ENCODE results near the gene PLA2G6. TPM values are rescaled to one million over a fixed set of nuclear protein-coding genes. Genes with fewer than 3 reads are reported as not detected.
"Not testable (repeated sequence)": the region's sequence is repeated elsewhere in the genome, so short reads cannot be mapped to it uniquely, and the experiment has no call there.

Gene PLA2G6
- total and polyA plus RNA-seq, 2 experiments from 2014 or later: 5.5 to 6.5 TPM

GRCh38 chr22:38125038-38125610 is 56.5 kb downstream of the PLA2G6 start:
- Histone ChIP-seq H3K4me1 (ENCODE audit: insufficient read depth) (no peaks in the 10 kb centered on the region), H3K9me2 (ENCODE audit: insufficient read depth) (no peaks in the 10 kb centered on the region), H2AFZ (no peak overlapping the region), H3K79me2 (ENCODE audit: insufficient read depth) (no peaks in the 10 kb centered on the region), H3K27me3 (replicated peaks; ENCODE audit: insufficient read depth) (no peaks in the 10 kb centered on the region), H3K4me3 (no peak overlapping the region), H3K4me2 (ENCODE audit: unreplicated experiment) (no peak overlapping the region), H3K36me3 (ENCODE audit: low read depth) (no peaks in the 10 kb centered on the region), H3K9ac (no peak overlapping the region), H3K27ac (no peak overlapping the region), H3K9me3 (ENCODE audit: low read depth) (no peaks in the 10 kb centered on the region), H4K20me1 (ENCODE audit: insufficient read depth) (no peaks in the 10 kb centered on the region), H3F3A (ENCODE audit: insufficient read depth) (no peaks in the 10 kb centered on the region)
- 86 to 93% methylated on average over 12 to 14 of the region's 14 CpGs for WGBS, 2 experiments (ENCODE audit: low coverage in 1 of 2, low lambda C conversion rate in 2 of 2, missing lambda C conversion rate in 2 of 2)
- in situ Hi-C loops (cut with MboI): no loop called here
- TF ChIP-seq EZH2phosphoT487 (IDR thresholded peaks at IDR 0.05; ENCODE audit: insufficient read depth, low read depth) (no peak), EZH2 (IDR thresholded peaks at IDR 0.05; ENCODE audit: insufficient read depth, poor library complexity, severe bottlenecking) (no peak)
- no peak for DNase-seq

- no peak for DNase-seq
- no peak overlapping the region for H3K9ac ChIP-seq
- no peak overlapping the region for H2AFZ ChIP-seq
- H3F3A ChIP-seq (ENCODE audit: insufficient read depth): no peaks in the 10 kb centered on the region
- no peaks in the 10 kb centered on the region for H3K9me3 ChIP-seq (ENCODE audit: low read depth)
- H3K4me2 ChIP-seq (ENCODE audit: unreplicated experiment): no peak overlapping the region
- TF ChIP-seq EZH2phosphoT487 (IDR thresholded peaks at IDR 0.05; ENCODE audit: insufficient read depth, low read depth): no peak
- TF ChIP-seq EZH2 (IDR thresholded peaks at IDR 0.05; ENCODE audit: insufficient read depth, poor library complexity, severe bottlenecking): no peak
- no peaks in the 10 kb centered on the region for H4K20me1 ChIP-seq (ENCODE audit: insufficient read depth)
- 88 to 92% methylated on average over 21 of the region's 21 CpGs for WGBS, 2 experiments (ENCODE audit: low coverage in 1 of 2, low lambda C conversion rate in 2 of 2, missing lambda C conversion rate in 2 of 2)
- in situ Hi-C loops (cut with MboI): no loop called here
- no peaks in the 10 kb centered on the region for H3K9me2 ChIP-seq (ENCODE audit: insufficient read depth)
- no peaks in the 10 kb centered on the region for H3K4me1 ChIP-seq (ENCODE audit: insufficient read depth)
- no peak overlapping the region for H3K4me3 ChIP-seq
- H3K27ac ChIP-seq: no peak overlapping the region
- no peaks in the 10 kb centered on the region for H3K36me3 ChIP-seq (ENCODE audit: low read depth)
- H3K27me3 ChIP-seq (replicated peaks; ENCODE audit: insufficient read depth): no peaks in the 10 kb centered on the region
- H3K79me2 ChIP-seq (ENCODE audit: insufficient read depth): no peaks in the 10 kb centered on the region
These were observed 57.2 kb downstream of the PLA2G6 start for GRCh38 chr22:38124236-38124974.

GRCh38 chr22:38122616-38123015 is 59.0 kb downstream of the PLA2G6 start:
- Histone ChIP-seq H3K27ac (no peak overlapping the region), H3K9me2 (ENCODE audit: insufficient read depth) (no peaks in the 10 kb centered on the region), H3K9ac (no peak overlapping the region), H3K9me3 (ENCODE audit: low read depth) (no peaks in the 10 kb centered on the region), H4K20me1 (ENCODE audit: insufficient read depth) (no peaks in the 10 kb centered on the region), H3K27me3 (replicated peaks; ENCODE audit: insufficient read depth) (no peaks in the 10 kb centered on the region), H3F3A (ENCODE audit: insufficient read depth) (no peaks in the 10 kb centered on the region), H2AFZ (no peak overlapping the region), H3K36me3 (ENCODE audit: low read depth) (no peaks in the 10 kb centered on the region), H3K4me1 (ENCODE audit: insufficient read depth) (no peaks in the 10 kb centered on the region), H3K79me2 (ENCODE audit: insufficient read depth) (no peaks in the 10 kb centered on the region), H3K4me3 (no peak overlapping the region), H3K4me2 (ENCODE audit: unreplicated experiment) (no peak overlapping the region)
- in situ Hi-C loops (cut with MboI): no loop called here
- DNase-seq: no peak
- TF ChIP-seq EZH2 (IDR thresholded peaks at IDR 0.05; ENCODE audit: insufficient read depth, poor library complexity, severe bottlenecking) (no peak), EZH2phosphoT487 (IDR thresholded peaks at IDR 0.05; ENCODE audit: insufficient read depth, low read depth) (no peak)
- WGBS, 2 experiments (ENCODE audit: low coverage in 1 of 2, low lambda C conversion rate in 2 of 2, missing lambda C conversion rate in 2 of 2): 67 to 75% methylated on average over 6 of the region's 6 CpGs

- Histone ChIP-seq H3K4me1 (ENCODE audit: insufficient read depth) (no peaks in the 10 kb centered on the region), H3K4me3 (no peak overlapping the region), H3K4me2 (ENCODE audit: unreplicated experiment) (no peak overlapping the region), H4K20me1 (ENCODE audit: insufficient read depth) (no peaks in the 10 kb centered on the region), H2AFZ (no peak overlapping the region), H3F3A (ENCODE audit: insufficient read depth) (no peaks in the 10 kb centered on the region), H3K27me3 (replicated peaks; ENCODE audit: insufficient read depth) (no peaks in the 10 kb centered on the region), H3K9ac (no peak overlapping the region), H3K9me3 (ENCODE audit: low read depth) (no peaks in the 10 kb centered on the region), H3K36me3 (ENCODE audit: low read depth) (no peaks in the 10 kb centered on the region), H3K9me2 (ENCODE audit: insufficient read depth) (no peaks in the 10 kb centered on the region), H3K79me2 (ENCODE audit: insufficient read depth) (no peaks in the 10 kb centered on the region), H3K27ac (no peak overlapping the region)
- WGBS, 2 experiments (ENCODE audit: low coverage in 1 of 2, low lambda C conversion rate in 2 of 2, missing lambda C conversion rate in 2 of 2): 89 to 91% methylated on average over 23 to 28 of the region's 28 CpGs
- DNase-seq: no peak
- TF ChIP-seq EZH2phosphoT487 (IDR thresholded peaks at IDR 0.05; ENCODE audit: insufficient read depth, low read depth) (no peak), EZH2 (IDR thresholded peaks at IDR 0.05; ENCODE audit: insufficient read depth, poor library complexity, severe bottlenecking) (no peak)
- in situ Hi-C loops (cut with MboI): no loop called here
These were observed 61.1 kb downstream of the PLA2G6 start for GRCh38 chr22:38120359-38121110.

GRCh38 chr22:38118747-38119146 is 62.9 kb downstream of the PLA2G6 start:
- H3K9me2 ChIP-seq (ENCODE audit: insufficient read depth); in situ Hi-C loops (cut with MboI): not testable (repeated sequence)

More at GRCh38 chr22:38118747-38119146, 62.9 kb downstream of the PLA2G6 start:
- DNase-seq; H2AFZ ChIP-seq; H3K4me2 ChIP-seq (ENCODE audit: unreplicated experiment); H3K4me1 ChIP-seq (ENCODE audit: insufficient read depth); H3K9ac ChIP-seq; H4K20me1 ChIP-seq (ENCODE audit: insufficient read depth); H3K4me3 ChIP-seq; H3F3A ChIP-seq (ENCODE audit: insufficient read depth); H3K27ac ChIP-seq; H3K9me3 ChIP-seq (ENCODE audit: low read depth); H3K79me2 ChIP-seq (ENCODE audit: insufficient read depth); H3K36me3 ChIP-seq (ENCODE audit: low read depth); H3K27me3 ChIP-seq (replicated peaks; ENCODE audit: insufficient read depth): not testable (repeated sequence)
- 79 to 82% methylated on average over 2 of the region's 2 CpGs for WGBS, 2 experiments (ENCODE audit: low coverage in 1 of 2, low lambda C conversion rate in 2 of 2, missing lambda C conversion rate in 2 of 2)

All from GM23248 (cell line).